Lower leg skin (tissue), 3 donors: ENCODE results near the gene CADPS2.
"Not testable (repeated sequence)": the region's sequence is repeated elsewhere in the genome, so short reads cannot be mapped to it uniquely, and the experiment has no call there.

Experiments used
- POLR2A ChIP-seq, 2 donors: fragments of 450-650 bp; IDR thresholded peaks; one replicate each; pipeline ENCODE4 v1.6.1; 2016 to 2017; ENCODE audit warnings: antibody characterized with exemption in 2 of 2, mild to moderate bottlenecking in 1 of 2, moderate library complexity in 1 of 2
- TF ChIP-seq, protein P1 (sequence below), 3 donors: fragments of 450-650 bp; IDR thresholded peaks; one replicate each; pipeline ENCODE4 v1.5.1; 2016; ENCODE audit warnings: antibody characterized with exemption in 3 of 3, mild to moderate bottlenecking in 3 of 3, moderate library complexity in 2 of 3

DNA sequence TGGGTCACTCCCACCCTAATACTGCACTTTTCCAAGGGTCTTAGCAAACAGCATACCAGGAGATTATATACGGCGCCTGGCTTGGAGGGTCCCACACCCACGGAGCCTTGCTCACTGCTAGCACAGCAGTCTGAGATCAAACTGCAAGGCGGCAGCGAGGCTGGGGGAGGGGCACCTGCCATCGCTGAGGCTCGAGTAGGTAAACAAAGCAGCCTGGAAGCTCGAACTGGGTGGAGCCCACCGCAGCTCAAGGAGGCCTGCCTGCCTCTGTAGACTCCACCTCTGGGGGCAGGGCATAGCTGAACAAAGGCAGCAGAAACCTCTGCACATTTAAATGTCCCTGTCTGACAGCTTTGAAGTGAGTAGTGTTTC, 51.7 kb downstream of the CADPS2 start:
- TF ChIP-seq, protein P1, sequence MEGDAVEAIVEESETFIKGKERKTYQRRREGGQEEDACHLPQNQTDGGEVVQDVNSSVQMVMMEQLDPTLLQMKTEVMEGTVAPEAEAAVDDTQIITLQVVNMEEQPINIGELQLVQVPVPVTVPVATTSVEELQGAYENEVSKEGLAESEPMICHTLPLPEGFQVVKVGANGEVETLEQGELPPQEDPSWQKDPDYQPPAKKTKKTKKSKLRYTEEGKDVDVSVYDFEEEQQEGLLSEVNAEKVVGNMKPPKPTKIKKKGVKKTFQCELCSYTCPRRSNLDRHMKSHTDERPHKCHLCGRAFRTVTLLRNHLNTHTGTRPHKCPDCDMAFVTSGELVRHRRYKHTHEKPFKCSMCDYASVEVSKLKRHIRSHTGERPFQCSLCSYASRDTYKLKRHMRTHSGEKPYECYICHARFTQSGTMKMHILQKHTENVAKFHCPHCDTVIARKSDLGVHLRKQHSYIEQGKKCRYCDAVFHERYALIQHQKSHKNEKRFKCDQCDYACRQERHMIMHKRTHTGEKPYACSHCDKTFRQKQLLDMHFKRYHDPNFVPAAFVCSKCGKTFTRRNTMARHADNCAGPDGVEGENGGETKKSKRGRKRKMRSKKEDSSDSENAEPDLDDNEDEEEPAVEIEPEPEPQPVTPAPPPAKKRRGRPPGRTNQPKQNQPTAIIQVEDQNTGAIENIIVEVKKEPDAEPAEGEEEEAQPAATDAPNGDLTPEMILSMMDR (IDR thresholded peaks at IDR 0.05): not testable (repeated sequence)
- not testable (repeated sequence) for TF ChIP-seq POLR2A (IDR thresholded peaks at IDR 0.05)
